ENCODE results near the gene VPS37D.

The VPS37D gene

DNA sequence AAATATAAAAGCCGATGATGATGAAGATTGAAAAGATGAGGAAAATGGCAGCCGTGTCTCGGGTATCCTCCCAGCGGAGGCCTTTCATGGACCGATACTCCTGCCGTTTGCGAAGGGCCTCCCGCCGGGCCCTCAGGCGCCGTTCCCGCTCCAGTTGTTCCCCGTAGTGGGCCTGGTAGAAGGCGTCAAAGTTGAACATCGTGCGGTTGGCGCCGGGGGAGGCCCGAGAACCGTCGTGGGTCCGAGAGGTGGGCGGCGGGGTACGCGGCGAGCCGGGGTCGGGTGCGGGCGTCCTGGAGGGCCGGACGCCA is 15.1 kb downstream of the VPS37D start:
- Histone ChIP-seq H3K27ac (ENCODE audit: low read length) (peak overlapping the region; percentile 72; the same call in 1 of the 2 replicates), H3K9me2 (replicated peaks; ENCODE audit: insufficient read depth, low read length) (no peaks in the 10 kb centered on the region)

DNA sequence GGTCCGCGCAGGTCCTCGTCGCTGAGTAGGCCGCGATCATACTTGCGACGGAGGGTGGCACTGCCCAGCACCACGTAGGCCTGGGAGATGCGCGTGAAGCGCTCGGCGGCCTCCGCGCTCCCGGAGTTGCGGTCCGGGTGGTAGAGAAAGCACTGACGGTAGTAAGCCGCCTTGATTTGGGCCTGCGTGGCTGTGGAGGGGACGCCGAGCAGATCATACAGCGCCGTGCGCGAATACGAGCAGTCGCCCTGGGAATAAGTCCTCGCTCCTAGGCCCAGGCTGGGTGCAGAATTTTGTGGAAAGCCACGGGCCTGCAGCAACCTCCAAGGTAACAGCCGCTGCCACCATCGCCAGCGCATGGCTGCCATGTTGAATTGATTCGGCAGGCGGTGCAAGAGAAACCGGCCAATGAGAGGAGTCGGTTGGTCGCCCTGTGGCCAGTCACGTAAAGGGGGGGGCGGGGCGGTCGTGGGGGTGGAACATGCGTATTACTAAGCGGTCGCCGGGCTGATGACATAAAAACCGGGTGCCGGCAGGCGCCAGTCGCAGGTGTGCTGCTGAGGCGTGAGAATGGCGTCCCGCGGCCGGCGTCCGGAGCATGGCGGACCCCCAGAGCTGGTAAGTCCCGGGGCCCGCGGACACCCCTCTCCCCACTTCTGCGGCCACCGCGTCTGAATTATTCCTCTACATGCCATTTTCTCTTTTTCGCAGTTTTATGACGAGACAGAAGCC is 15.6 kb downstream of the VPS37D start, which contains the start of the genes BUD23 and DNAJC30:
Gene BUD23 (plus strand): TSS at position 542 of the 732 bp plus-strand sequence. CDS start 29 bp downstream, at position 571.
Gene DNAJC30 (minus strand): TSS at position 398 of the 732 bp plus-strand sequence. CDS start 30 bp downstream, at position 368.
- Histone ChIP-seq H3K27me3 (replicated peaks; ENCODE audit: insufficient read depth, low read length) (no peaks in the 10 kb centered on the region), H3K9me3 (replicated peaks; ENCODE audit: insufficient read depth, low read length) (no peaks in the 10 kb centered on the region), H3K9me2 (replicated peaks; ENCODE audit: insufficient read depth, low read length) (no peaks in the 10 kb centered on the region), H3K79me2 (ENCODE audit: low read length) (peaks cover 89% of the 10 kb centered on the region), H2AFZ (ENCODE audit: low read length) (peak within 1 kb of the TSS; percentile 99), H4K20me1 (ENCODE audit: insufficient read depth, low read length) (no peaks in the 10 kb centered on the region), H3K4me2 (ENCODE audit: low read depth, low read length) (peak within 1 kb of the TSS; percentile 93), H3K36me3 (replicated peaks; ENCODE audit: insufficient read depth, low read length) (no peaks in the 10 kb centered on the region; the same call in 1 of the 2 replicates), H3K27ac (ENCODE audit: low read length) (peak within 1 kb of the TSS; percentile 72; the same call in 1 of the 2 replicates), H3K4me1 (ENCODE audit: low read length) (peaks cover 6% of the 10 kb centered on the region), H3F3A (ENCODE audit: insufficient read depth, low read length) (no peaks in the 10 kb centered on the region), H3K4me3 (ENCODE audit: low read length) (peak within 1 kb of the TSS; percentile 88), H3K9ac (ENCODE audit: low read length) (peak within 1 kb of the TSS; percentile 94)
- DNase-seq: peak; percentile 95
- TF ChIP-seq EZH2phosphoT487 (IDR thresholded peaks at IDR 0.05; ENCODE audit: low read length) (no peak), EZH2 (optimal IDR thresholded peaks at IDR 0.05; ENCODE audit: low read depth, low read length) (no peak)
- TF ChIP-seq, protein P1, sequence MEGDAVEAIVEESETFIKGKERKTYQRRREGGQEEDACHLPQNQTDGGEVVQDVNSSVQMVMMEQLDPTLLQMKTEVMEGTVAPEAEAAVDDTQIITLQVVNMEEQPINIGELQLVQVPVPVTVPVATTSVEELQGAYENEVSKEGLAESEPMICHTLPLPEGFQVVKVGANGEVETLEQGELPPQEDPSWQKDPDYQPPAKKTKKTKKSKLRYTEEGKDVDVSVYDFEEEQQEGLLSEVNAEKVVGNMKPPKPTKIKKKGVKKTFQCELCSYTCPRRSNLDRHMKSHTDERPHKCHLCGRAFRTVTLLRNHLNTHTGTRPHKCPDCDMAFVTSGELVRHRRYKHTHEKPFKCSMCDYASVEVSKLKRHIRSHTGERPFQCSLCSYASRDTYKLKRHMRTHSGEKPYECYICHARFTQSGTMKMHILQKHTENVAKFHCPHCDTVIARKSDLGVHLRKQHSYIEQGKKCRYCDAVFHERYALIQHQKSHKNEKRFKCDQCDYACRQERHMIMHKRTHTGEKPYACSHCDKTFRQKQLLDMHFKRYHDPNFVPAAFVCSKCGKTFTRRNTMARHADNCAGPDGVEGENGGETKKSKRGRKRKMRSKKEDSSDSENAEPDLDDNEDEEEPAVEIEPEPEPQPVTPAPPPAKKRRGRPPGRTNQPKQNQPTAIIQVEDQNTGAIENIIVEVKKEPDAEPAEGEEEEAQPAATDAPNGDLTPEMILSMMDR (IDR thresholded peaks at IDR 0.05; ENCODE audit: low read length): no peak

More for the DNA sequence above, 15.1 kb downstream of the VPS37D start:
- H3K4me2 ChIP-seq (ENCODE audit: low read depth, low read length): peak overlapping the region; percentile 93
- TF ChIP-seq, protein P1 (IDR thresholded peaks at IDR 0.05; ENCODE audit: low read length): no peak
- TF ChIP-seq EZH2phosphoT487 (IDR thresholded peaks at IDR 0.05; ENCODE audit: low read length) (no peak), EZH2 (optimal IDR thresholded peaks at IDR 0.05; ENCODE audit: low read depth, low read length) (no peak)
- H2AFZ ChIP-seq (ENCODE audit: low read length): peak overlapping the region; percentile 99
- peak overlapping the region; percentile 94 for H3K9ac ChIP-seq (ENCODE audit: low read length)
- no peaks in the 10 kb centered on the region for H4K20me1 ChIP-seq (ENCODE audit: insufficient read depth, low read length)
- H3F3A ChIP-seq (ENCODE audit: insufficient read depth, low read length): no peaks in the 10 kb centered on the region
- H3K27me3 ChIP-seq (replicated peaks; ENCODE audit: insufficient read depth, low read length): no peaks in the 10 kb centered on the region
- no peaks in the 10 kb centered on the region; the same call in 1 of the 2 replicates for H3K36me3 ChIP-seq (replicated peaks; ENCODE audit: insufficient read depth, low read length)
- no peak for DNase-seq
- H3K9me3 ChIP-seq (replicated peaks; ENCODE audit: insufficient read depth, low read length): no peaks in the 10 kb centered on the region
- H3K4me3 ChIP-seq (ENCODE audit: low read length): peak overlapping the region; percentile 88
- H3K4me1 ChIP-seq (ENCODE audit: low read length): peaks cover 6% of the 10 kb centered on the region
- peaks cover 86% of the 10 kb centered on the region for H3K79me2 ChIP-seq (ENCODE audit: low read length)

GRCh38 chr7:73683788-73684693 is 16.4 kb downstream of the VPS37D start:
- H3K9me2 ChIP-seq (replicated peaks; ENCODE audit: insufficient read depth, low read length): no peaks in the 10 kb centered on the region
- peak overlapping the region; percentile 94 for H3K9ac ChIP-seq (ENCODE audit: low read length)
- no peaks in the 10 kb centered on the region for H3K27me3 ChIP-seq (replicated peaks; ENCODE audit: insufficient read depth, low read length)
- H3K9me3 ChIP-seq (replicated peaks; ENCODE audit: insufficient read depth, low read length): no peaks in the 10 kb centered on the region
- peaks cover 92% of the 10 kb centered on the region for H3K79me2 ChIP-seq (ENCODE audit: low read length)
- peak overlapping the region; percentile 40; the same call in 1 of the 2 replicates for H3K27ac ChIP-seq (ENCODE audit: low read length)
- no peaks in the 10 kb centered on the region for H4K20me1 ChIP-seq (ENCODE audit: insufficient read depth, low read length)
- H3K4me2 ChIP-seq (ENCODE audit: low read depth, low read length): peak overlapping the region; percentile 83
- H3K36me3 ChIP-seq (replicated peaks; ENCODE audit: insufficient read depth, low read length): no peaks in the 10 kb centered on the region; the same call in 1 of the 2 replicates
- DNase-seq: no peak
- H3F3A ChIP-seq (ENCODE audit: insufficient read depth, low read length): no peaks in the 10 kb centered on the region
- peaks cover 6% of the 10 kb centered on the region for H3K4me1 ChIP-seq (ENCODE audit: low read length)
- H3K4me3 ChIP-seq (ENCODE audit: low read length): peak overlapping the region; percentile 88
- peak overlapping the region; percentile 94 for H2AFZ ChIP-seq (ENCODE audit: low read length)
- no peak for TF ChIP-seq EZH2 (optimal IDR thresholded peaks at IDR 0.05; ENCODE audit: low read depth, low read length)
- no peak for TF ChIP-seq EZH2phosphoT487 (IDR thresholded peaks at IDR 0.05; ENCODE audit: low read length)
- TF ChIP-seq, protein P1 (IDR thresholded peaks at IDR 0.05; ENCODE audit: low read length): no peak
